ENCODE measurements around the gene RHOBTB1.

DNA sequence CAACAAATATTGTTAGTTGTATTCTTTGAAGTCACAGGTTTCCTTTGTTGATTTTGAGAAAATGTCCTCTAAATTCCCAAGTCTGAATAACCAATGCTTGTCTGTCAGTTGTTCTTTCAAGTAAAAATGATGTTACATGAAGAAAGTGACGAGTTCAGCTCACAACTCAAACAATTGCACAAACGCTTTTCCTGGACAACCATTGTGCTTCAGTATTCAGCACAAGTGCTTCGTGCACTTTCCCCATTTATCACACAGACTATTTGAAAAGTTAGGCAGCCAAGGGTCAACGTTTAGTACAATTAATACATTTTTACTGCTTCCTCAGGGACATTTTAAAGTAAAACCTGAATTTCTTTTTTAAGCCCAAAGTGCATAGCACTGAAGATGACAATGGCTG lies 121.2 kb downstream of the RHOBTB1 start:
- no peak for TF ChIP-seq FOXA1 (IDR thresholded peaks at IDR 0.05)
- TF ChIP-seq ARNT (IDR thresholded peaks at IDR 0.05) = no peak
- no peak for TF ChIP-seq BHLHE40 (IDR thresholded peaks at IDR 0.05; ENCODE audit: borderline replicate concordance)
- no peak for TF ChIP-seq LEF1 (IDR thresholded peaks at IDR 0.05; ENCODE audit: borderline replicate concordance)
- no peak for TF ChIP-seq CTBP1 (IDR thresholded peaks at IDR 0.05; ENCODE audit: borderline replicate concordance)
- TF ChIP-seq TARDBP (IDR thresholded peaks at IDR 0.05) = no peak
- TF ChIP-seq ZNF384 (IDR thresholded peaks at IDR 0.05) = no peak
- no peak for TF ChIP-seq SP1 (IDR thresholded peaks at IDR 0.05)
- TF ChIP-seq HDGF (IDR thresholded peaks at IDR 0.05; ENCODE audit: borderline replicate concordance) = no peak
- no peak for TF ChIP-seq ELF4 (IDR thresholded peaks at IDR 0.05)
- TF ChIP-seq NFRKB (IDR thresholded peaks at IDR 0.05) = no peak
- TF ChIP-seq SUZ12 (IDR thresholded peaks at IDR 0.05) = no peak
- no peak for TF ChIP-seq FOXM1 (IDR thresholded peaks at IDR 0.05; ENCODE audit: borderline replicate concordance)
- no peak for TF ChIP-seq L3MBTL2 (conservative IDR thresholded peaks at IDR 0.05)
